ENCODE results near the gene GNG5. TPM values are rescaled to one million over a fixed set of nuclear protein-coding genes. Genes with fewer than 3 reads are reported as not detected.

GNG5 gene
- 81.6 and 82.7 TPM in 2 replicates for total RNA-seq

GRCh38 chr1:84506002-84506728 is at the start of gene GNG5, which contains the start of gene SPATA1:
Gene GNG5, minus strand, starts transcription at chr1:84506581. Its CDS starts 490 bp downstream, at chr1:84506091.
Gene SPATA1, plus strand, starts transcription at chr1:84506386. Its CDS starts 9,974 bp downstream, at chr1:84516360.
- intact Hi-C loops (cut with micrococcal nuclease) = loop anchor here (1.0 to 10.0 kb wide), 19 partner anchors 27 to 1203 kb away; partner anchors contain the start of genes BCL10, C1orf52, CTBS and PRKACB

- intact Hi-C loops (cut with micrococcal nuclease) = no loop called here
Observed at GRCh38 chr1:84550826-84551225, 44.4 kb upstream of the GNG5 start.

- intact Hi-C loops (cut with micrococcal nuclease) = loop anchor here (1.0 to 10.0 kb wide), 2 partner anchors 99 to 607 kb away; no protein-coding TSS in a partner anchor
Observed at GRCh38 chr1:84541679-84542078, 35.3 kb upstream of the GNG5 start.

- intact Hi-C loops (cut with micrococcal nuclease) = loop anchor here (1.0 to 10.0 kb wide), 3 partner anchors 98 to 606 kb away; no protein-coding TSS in a partner anchor
Observed at GRCh38 chr1:84540759-84541158, 34.4 kb upstream of the GNG5 start.

GRCh38 chr1:84539972-84540371 is 33.6 kb upstream of the GNG5 start:
- intact Hi-C loops (cut with micrococcal nuclease) = loop anchor here (1.0 to 10.0 kb wide), 3 partner anchors 33 to 605 kb away; no protein-coding TSS in a partner anchor

- intact Hi-C loops (cut with micrococcal nuclease) = loop anchor here (1.0 to 2.0 kb wide), 2 partner anchors 32 to 34 kb away; partner anchors contain the start of genes GNG5 and SPATA1
Observed at GRCh38 chr1:84538599-84538998, 32.2 kb upstream of the GNG5 start.

GRCh38 chr1:84525779-84526178 is 19.4 kb upstream of the GNG5 start:
- intact Hi-C loops (cut with micrococcal nuclease) = no loop called here

GRCh38 chr1:84524590-84524989 is 18.2 kb upstream of the GNG5 start:
- intact Hi-C loops (cut with micrococcal nuclease) = no loop called here

- intact Hi-C loops (cut with micrococcal nuclease) = no loop called here
Observed at GRCh38 chr1:84510668-84511067, 4.3 kb upstream of the GNG5 start.

- intact Hi-C loops (cut with micrococcal nuclease) = no loop called here
Observed at GRCh38 chr1:84510165-84510564, 3.8 kb upstream of the GNG5 start.

- intact Hi-C loops (cut with micrococcal nuclease) = loop anchor here (5.0 to 10.0 kb wide), 3 partner anchors 432 to 1004 kb away; a partner anchor contains a TSS
Observed at GRCh38 chr1:84509029-84509428, 2.6 kb upstream of the GNG5 start.

GRCh38 chr1:84508510-84508909 is 2.1 kb upstream of the GNG5 start:
- intact Hi-C loops (cut with micrococcal nuclease) = loop anchor here (5.0 to 10.0 kb wide), 3 partner anchors 431 to 1004 kb away; a partner anchor contains a TSS

- intact Hi-C loops (cut with micrococcal nuclease) = loop anchor here (2.0 to 10.0 kb wide), 6 partner anchors 431 to 1201 kb away; partner anchors contain the start of genes TTLL7 and ZNHIT6
Observed at GRCh38 chr1:84507887-84508286, 1.5 kb upstream of the GNG5 start.

GRCh38 chr1:84506729-84507453 is 510 bp upstream of the GNG5 start:
- intact Hi-C loops (cut with micrococcal nuclease) = loop anchor here (1.0 to 10.0 kb wide), 19 partner anchors 28 to 1202 kb away; partner anchors contain the start of genes BCL10, C1orf52, CTBS and PRKACB

GRCh38 chr1:84505493-84506001 is 834 bp downstream of the GNG5 start:
- intact Hi-C loops (cut with micrococcal nuclease) = loop anchor here (1.0 to 10.0 kb wide), 20 partner anchors 26 to 1203 kb away; partner anchors contain the start of genes BCL10, C1orf52, CTBS and PRKACB

GRCh38 chr1:84504580-84505492 is 1.5 kb downstream of the GNG5 start:
- intact Hi-C loops (cut with micrococcal nuclease) = loop anchor here (2.0 to 10.0 kb wide), 4 partner anchors 428 to 1000 kb away; a partner anchor contains a TSS

- intact Hi-C loops (cut with micrococcal nuclease) = loop anchor here (10.0 kb wide), 2 partner anchors 562 to 998 kb away; a partner anchor contains a TSS
Observed at GRCh38 chr1:84502927-84503326, 3.5 kb downstream of the GNG5 start.

- intact Hi-C loops (cut with micrococcal nuclease) = no loop called here
Observed at GRCh38 chr1:84497631-84498275, 8.6 kb downstream of the GNG5 start.

GRCh38 chr1:84496498-84496897 is 9.9 kb downstream of the GNG5 start:
- intact Hi-C loops (cut with micrococcal nuclease) = no loop called here

GRCh38 chr1:84493747-84494146 is 12.6 kb downstream of the GNG5 start:
- intact Hi-C loops (cut with micrococcal nuclease) = no loop called here
